PC-9 (cell line): ENCODE data around the gene IL17C. TPM values are rescaled to one million over a fixed set of nuclear protein-coding genes. Genes with fewer than 3 reads are reported as not detected.

ENCODE experiments used
- BruUV-seq: library from RNA; stranded (reverse); fragments of 400-500 nt; replicated peaks from 2 replicates; lab custom pipeline; 2021; lab: Mats Ljungman, UMichigan
- CTCF ChIA-PET: fragments of 300-600 bp; sonication (Branson Sonifier 250); formaldehyde crosslinking; loops from one replicate; lab custom pipeline; 2022; ENCODE audit warnings: antibody characterized with exemption; lab: Charles Lee
- POLR2A ChIA-PET: fragments of 300-600 bp; sonication (Branson Sonifier 250); formaldehyde crosslinking; loops from one replicate; lab custom pipeline; 2022; ENCODE audit warnings: antibody characterized with exemption; ENCODE audit not compliant: unreplicated experiment; lab: Charles Lee
- DNase-seq, 2 experiments: peaks; one replicate each; pipeline versions ENCODE4 v3.0.0 to v3.0.0-alpha.2; 2015 to 2022; ENCODE audit warnings: mixed read lengths in 1 of 2
- H2AFZ ChIP-seq: fragments of 200-600 bp; sonication (generic); 2 replicates; pipeline ENCODE4 v1.8.1; 2017; ENCODE audit warnings: antibody characterized with exemption
- H3F3A ChIP-seq: fragments of 200-600 bp; sonication (generic); 2 replicates; pipeline ENCODE4 v1.8.1; 2017; ENCODE audit warnings: antibody characterized with exemption, mild to moderate bottlenecking, low read depth; ENCODE audit not compliant: insufficient read depth
- H3K27ac ChIP-seq: fragments of 200-600 bp; sonication (generic); 2 replicates; pipeline ENCODE4 v1.6.1; 2016; ENCODE audit warnings: mixed run types
- H3K27me3 ChIP-seq: fragments of 200-600 bp; sonication (generic); 2 replicates; pipeline ENCODE4 v1.6.1; 2016; ENCODE audit warnings: low read depth, mixed run types; ENCODE audit not compliant: insufficient read depth
- H3K36me3 ChIP-seq: fragments of 200-600 bp; sonication (generic); 2 replicates; pipeline ENCODE4 v1.6.1; 2016; ENCODE audit warnings: low read depth, mixed run types
- H3K4me1 ChIP-seq: fragments of 200-600 bp; sonication (generic); replicated peaks from 2 replicates; pipeline ENCODE4 v1.6.1; 2016; ENCODE audit warnings: mixed run types; ENCODE audit not compliant: insufficient read depth
- H3K4me2 ChIP-seq: fragments of 200-600 bp; sonication (generic); 2 replicates; pipeline ENCODE4 v1.6.1; 2017; ENCODE audit warnings: mixed run types
- H3K4me3 ChIP-seq: fragments of 200-600 bp; sonication (generic); 2 replicates; pipeline ENCODE4 v1.6.1; 2016; ENCODE audit warnings: mixed run types
- H3K79me2 ChIP-seq: fragments of 200-600 bp; sonication (generic); 2 replicates; pipeline ENCODE4 v1.6.1; 2017; ENCODE audit warnings: low read depth, mixed run types
- H3K9me2 ChIP-seq: fragments of 200-600 bp; sonication (generic); 2 replicates; pipeline ENCODE4 v1.8.1; 2017; ENCODE audit warnings: mild to moderate bottlenecking; ENCODE audit not compliant: insufficient read depth
- H3K9me3 ChIP-seq: fragments of 200-600 bp; sonication (generic); 2 replicates; pipeline ENCODE4 v1.8.1; 2016; ENCODE audit warnings: low read depth; ENCODE audit not compliant: insufficient read depth
- H4K20me1 ChIP-seq: fragments of 200-600 bp; sonication (generic); 2 replicates; pipeline ENCODE4 v1.8.1; 2017; ENCODE audit not compliant: insufficient read depth
- CTCF ChIP-seq: fragments of 200-600 bp; sonication (generic); conservative IDR thresholded peaks from 2 replicates; pipeline ENCODE4 v1.6.1; 2017; ENCODE audit warnings: mixed run types, antibody characterized with exemption, mild to moderate bottlenecking, moderate library complexity
- EZH2 ChIP-seq: fragments of 200-600 bp; sonication (generic); IDR thresholded peaks from 2 replicates; pipeline ENCODE4 v1.8.0; 2017; ENCODE audit warnings: antibody characterized with exemption, low read depth
- intact Hi-C: fragments of 100-400 bp; cut with micrococcal nuclease; formaldehyde crosslinking; loops from one replicate; pipeline ENCODE4 v1.10.0; 2022; ENCODE audit not compliant: unreplicated experiment
- total RNA-seq: library from RNA; stranded (reverse); gene quantifications from 2 replicates; pipeline ENCODE4 v1.2.3, GENCODE V29; 2021

Gene IL17C
- total RNA-seq, 1 experiment from 2014 or later, result not detected

- DNase-seq, result no peak
- no peaks in the 10 kb centered on the region for H3K27me3 ChIP-seq
- no peak overlapping the region for H3K27ac ChIP-seq
- H3K4me2 ChIP-seq, result peak overlapping the region; percentile 90; the same call in 1 of the 2 replicates
- H3K4me1 ChIP-seq, result peaks cover 24% of the 10 kb centered on the region
- CTCF ChIA-PET, result no interaction called here
- H3K36me3 ChIP-seq, result no peaks in the 10 kb centered on the region
- BruUV-seq, result no TSS peak
- H3K9me2 ChIP-seq, result no peaks in the 10 kb centered on the region
- POLR2A ChIA-PET, result no interaction called here
- TF ChIP-seq EZH2 (no peak), CTCF (no peak)
- H3F3A ChIP-seq, result peaks cover 19% of the 10 kb centered on the region; the same call in 1 of the 2 replicates
- intact Hi-C loops, result loop anchor here (5.0 to 10.0 kb wide), 2 partner anchors 128 to 230 kb away; partner anchors contain the start of genes APRT and ZFPM1
- H2AFZ ChIP-seq, result no peak overlapping the region
- no peaks in the 10 kb centered on the region for H4K20me1 ChIP-seq
- no peak overlapping the region for H3K4me3 ChIP-seq
- H3K79me2 ChIP-seq, result no peaks in the 10 kb centered on the region
- H3K9me3 ChIP-seq, result no peaks in the 10 kb centered on the region
These were observed 46.3 kb downstream of the IL17C start for GRCh38 chr16:88684569-88685155.

- peaks cover 20% of the 10 kb centered on the region for H3K4me1 ChIP-seq
- ChIA-PET POLR2A (no interaction called here), CTCF (no interaction called here)
- peak overlapping the region; percentile 92 for H2AFZ ChIP-seq
- DNase-seq, result peak; percentile 46 to 61
- peak overlapping the region; percentile 88 for H3K4me3 ChIP-seq
- H3F3A ChIP-seq, result peaks cover 16% of the 10 kb centered on the region; the same call in 1 of the 2 replicates
- no peaks in the 10 kb centered on the region for H3K9me3 ChIP-seq
- H3K27ac ChIP-seq, result no peak overlapping the region
- intact Hi-C loops, result loop anchor here (5.0 to 10.0 kb wide), 2 partner anchors 127 to 231 kb away; partner anchors contain the start of genes APRT and ZFPM1
- no peaks in the 10 kb centered on the region for H3K36me3 ChIP-seq
- peak overlapping the region; percentile 90 for H3K4me2 ChIP-seq
- TF ChIP-seq CTCF (peak; percentile 83), EZH2 (no peak)
- no peaks in the 10 kb centered on the region for H3K79me2 ChIP-seq
- BruUV-seq, result no TSS peak
- H3K27me3 ChIP-seq, result no peaks in the 10 kb centered on the region
- no peaks in the 10 kb centered on the region for H3K9me2 ChIP-seq
- no peaks in the 10 kb centered on the region for H4K20me1 ChIP-seq
These were observed 47.0 kb downstream of the IL17C start for GRCh38 chr16:88685156-88686061.

- H3K4me1 ChIP-seq, result peaks cover 20% of the 10 kb centered on the region
- H4K20me1 ChIP-seq, result no peaks in the 10 kb centered on the region
- H3K9me3 ChIP-seq, result no peaks in the 10 kb centered on the region
- POLR2A ChIA-PET, result no interaction called here
- H3K4me3 ChIP-seq, result peak overlapping the region; percentile 88
- no peaks in the 10 kb centered on the region for H3K27me3 ChIP-seq
- H3K27ac ChIP-seq, result no peak overlapping the region
- no peaks in the 10 kb centered on the region for H3K9me2 ChIP-seq
- DNase-seq, result peak; percentile 39 to 65
- no peaks in the 10 kb centered on the region for H3K79me2 ChIP-seq
- H3K36me3 ChIP-seq, result no peaks in the 10 kb centered on the region
- CTCF ChIA-PET, result no interaction called here
- peaks cover 16% of the 10 kb centered on the region; the same call in 1 of the 2 replicates for H3F3A ChIP-seq
- TF ChIP-seq CTCF (no peak), EZH2 (no peak)
- H2AFZ ChIP-seq, result peak overlapping the region; percentile 92
- intact Hi-C loops, result loop anchor here (5.0 to 10.0 kb wide), 2 partner anchors 126 to 231 kb away; partner anchors contain the start of genes APRT and ZFPM1
- peak overlapping the region; percentile 90 for H3K4me2 ChIP-seq
- no TSS peak for BruUV-seq
These were observed 47.7 kb downstream of the IL17C start for GRCh38 chr16:88686062-88686438.
